AG04449 (cell line): ENCODE results near the gene UNC119.

Source experiments
- CTCF ChIA-PET: fragments of 350-600 bp; formaldehyde crosslinking; extraction: SDS; loops from one replicate; lab custom pipeline; 2021; ENCODE audit warnings: antibody characterized with exemption; lab: Yijun Ruan, JAX
- POLR2A ChIA-PET: fragments of 400-600, 350-600 bp; formaldehyde crosslinking; extraction: SDS; loops from one replicate; lab custom pipeline; 2020; ENCODE audit warnings: antibody characterized with exemption, inconsistent platforms; lab: Yijun Ruan, JAX
- DNase-seq: peaks from one replicate; pipeline ENCODE4 v3.0.0-alpha.2; 2010; ENCODE audit warnings: low read depth, low spot score
- H3K4me3 ChIP-seq: 2 replicates; pipeline ENCODE4 v1.5.1; 2011; ENCODE audit warnings: low read depth, mild to moderate bottlenecking, control low read depth, low read length
- CTCF ChIP-seq: IDR thresholded peaks from one replicate; pipeline ENCODE4 v1.5.1; 2011; ENCODE audit warnings: mild to moderate bottlenecking, moderate library complexity, low read length, control low read depth, inconsistent platforms; ENCODE audit not compliant: insufficient read depth; ENCODE audit errors: missing control alignments

Gene UNC119

GRCh38 chr17:28505986-28506665 lies 46.3 kb downstream of the UNC119 start, which contains the start of gene FOXN1:
FOXN1 (plus strand) TSS chr17:28506348; CDS start chr17:28523970, 17,622 bp downstream.
- no peak for DNase-seq
- ChIA-PET POLR2A (no interaction called here), CTCF (interaction anchor here (1.1 to 6.9 kb wide), 4 partner anchors 12 to 113 kb away, joined by 3 to 43 read pairs (median 12); no protein-coding TSS in a partner anchor)
- no peak for TF ChIP-seq CTCF
- no peak within 1 kb of the TSS for H3K4me3 ChIP-seq

DNA sequence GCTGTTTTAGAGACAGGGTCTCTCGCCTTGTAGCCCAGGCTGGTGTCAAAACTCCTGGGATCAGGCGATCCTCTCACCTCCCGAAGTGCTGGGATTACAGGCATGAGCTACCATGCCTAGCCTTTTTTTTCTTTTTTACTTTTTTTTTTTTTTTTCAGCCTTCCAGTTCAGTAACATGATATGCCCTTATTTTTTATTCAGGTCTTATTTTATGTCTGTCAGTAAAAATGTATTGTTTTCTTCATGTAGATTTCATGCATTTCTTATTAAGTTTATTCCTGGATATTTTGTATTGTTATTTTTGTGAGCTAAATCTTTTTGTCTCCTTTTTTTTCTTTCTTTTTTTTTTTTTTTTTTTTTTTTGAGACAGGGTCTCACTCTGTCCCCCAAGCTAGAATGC lies 49.0 kb downstream of the UNC119 start:
- CTCF ChIA-PET: interaction anchor here (1.3 to 16.3 kb wide), 8 partner anchors 9 to 48 kb away, joined by 3 to 258 read pairs (median 8); no protein-coding TSS in a partner anchor
- no peak overlapping the region for H3K4me3 ChIP-seq
- DNase-seq: no peak
- no peak for TF ChIP-seq CTCF
- POLR2A ChIA-PET: interaction anchor here (0.6 kb wide), 1 partner anchor 49 kb away, joined by 3 read pairs; the partner anchor contains the start of gene UNC119

DNA sequence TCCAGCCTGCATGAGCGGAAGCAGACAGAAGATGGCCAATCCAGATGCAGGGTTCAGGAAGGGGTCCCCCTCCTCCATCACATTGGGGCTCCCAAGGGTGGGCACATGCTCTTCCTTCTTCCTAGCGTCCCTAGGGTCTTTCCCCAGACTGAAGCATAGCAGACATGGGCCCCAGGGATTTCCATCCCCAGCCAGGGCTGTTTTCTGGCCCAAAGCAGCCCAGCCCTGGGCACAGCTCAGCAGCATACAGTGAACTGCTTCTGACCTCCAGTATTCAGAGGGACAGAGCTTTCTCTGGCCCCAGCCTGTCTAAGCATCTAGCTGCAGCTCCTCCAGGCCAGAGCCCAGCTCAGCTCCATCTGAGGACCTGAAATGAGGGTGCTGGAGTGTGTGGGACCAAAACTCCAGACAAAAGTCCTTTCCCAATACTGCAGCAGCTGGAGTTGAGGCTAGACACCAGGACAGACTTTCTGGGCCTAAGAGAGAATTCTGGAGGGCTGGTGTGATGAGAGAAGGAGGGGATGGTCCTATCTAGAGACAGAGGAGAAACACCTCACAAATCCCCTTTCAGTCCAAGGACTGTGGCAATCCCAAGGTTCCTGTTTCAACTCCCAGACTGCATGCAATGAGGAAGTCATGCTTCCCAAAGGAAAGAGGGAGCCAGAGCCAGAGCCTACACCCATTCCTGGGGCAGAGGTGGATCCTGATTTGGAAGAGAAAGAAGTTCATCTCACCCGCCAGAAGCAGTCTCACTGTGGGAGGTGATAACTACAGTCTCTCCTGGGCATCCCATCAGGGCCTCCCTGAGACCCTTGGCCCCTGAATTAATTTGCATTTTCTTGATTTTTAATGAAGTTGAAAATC lies 50.8 kb downstream of the UNC119 start:
- H3K4me3 ChIP-seq: no peak overlapping the region
- DNase-seq: no peak
- POLR2A ChIA-PET: no interaction called here
- no peak for TF ChIP-seq CTCF
- CTCF ChIA-PET: interaction anchor here (2.4 to 16.3 kb wide), 3 partner anchors 11 to 46 kb away, joined by 11 to 258 read pairs (median 13); no protein-coding TSS in a partner anchor

GRCh38 chr17:28500712-28501379 lies 51.6 kb downstream of the UNC119 start:
- ChIA-PET CTCF (interaction anchor here (3.8 to 16.3 kb wide), 2 partner anchors 11 to 36 kb away, joined by 13 to 258 read pairs; no protein-coding TSS in a partner anchor), POLR2A (no interaction called here)
- DNase-seq: no peak
- H3K4me3 ChIP-seq: no peak overlapping the region
- TF ChIP-seq CTCF: no peak

DNA sequence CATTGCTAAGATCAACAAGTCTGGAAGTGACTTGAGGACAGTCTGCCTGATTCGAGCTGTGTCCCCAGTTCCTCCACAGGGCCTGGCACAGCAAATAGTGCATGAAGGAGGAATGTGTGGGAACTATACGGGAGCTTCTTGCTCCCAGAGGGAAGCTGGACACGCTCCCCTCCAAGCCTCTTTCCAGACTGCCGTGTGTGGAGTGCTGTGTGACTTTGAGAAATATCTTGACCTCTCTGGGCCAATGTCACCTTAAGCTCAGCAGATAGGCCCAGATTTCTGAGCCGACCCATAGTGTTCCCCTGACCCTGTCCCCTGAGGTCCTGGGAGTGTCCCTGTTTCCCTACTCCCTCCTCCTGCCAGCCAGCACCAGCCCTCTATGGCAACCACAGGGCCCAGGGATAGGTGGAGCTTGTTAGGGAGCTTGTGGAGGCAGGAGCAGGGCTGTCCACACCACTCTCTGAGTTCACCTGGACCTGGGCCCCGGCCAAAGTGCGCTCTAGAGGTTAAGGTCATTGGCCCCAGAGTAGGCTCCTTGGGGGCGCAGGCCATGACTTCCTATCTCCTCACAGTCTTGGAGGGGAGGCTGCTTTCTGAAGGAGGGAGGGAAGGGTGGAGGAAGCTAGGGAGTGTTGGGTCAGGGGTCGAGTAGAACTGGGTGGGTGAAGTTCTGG lies 52.6 kb downstream of the UNC119 start:
- no peak for DNase-seq
- ChIA-PET CTCF (interaction anchor here (1.3 to 16.3 kb wide), 3 partner anchors 37 to 111 kb away, joined by 5 to 258 read pairs (median 6); no protein-coding TSS in a partner anchor), POLR2A (no interaction called here)
- no peak overlapping the region for H3K4me3 ChIP-seq
- TF ChIP-seq CTCF: no peak
